Heart right ventricle (tissue), 16 donors: ENCODE measurements around the gene ATP5ME. TPM values are rescaled to one million over a fixed set of nuclear protein-coding genes. Genes with fewer than 3 reads are reported as not detected.

Experiments
- ATAC-seq, 8 donors: fragments of 200-7000 bp; cut with Tn5 transposase; one replicate each; pipeline ENCODE4 v1.9.1; 2020; ENCODE audit warnings: mild to moderate bottlenecking in 8 of 8, moderate library complexity in 8 of 8, moderate number of reproducible peaks in 1 of 8
- DNase-seq, 2 donors: peaks; one replicate each; pipeline ENCODE4 v3.0.0-alpha.2; 2020
- H3K27ac ChIP-seq, 10 donors: fragments of 200-600 bp; sonication (generic) in 2 of 10; one replicate each; pipeline versions ENCODE4 v1.5.0 to v1.8.0; 2020 to 2022; ENCODE audit warnings: mild to moderate bottlenecking in 3 of 10
- H3K27me3 ChIP-seq, 7 donors: fragments of 200-600 bp; one replicate each; pipeline ENCODE4 v1.8.0; 2021 to 2022; ENCODE audit warnings: mild to moderate bottlenecking in 2 of 7
- H3K36me3 ChIP-seq, 9 donors: fragments of 200-600 bp; sonication (generic) in 1 of 9; one replicate each; pipeline versions ENCODE4 v1.5.0 to v1.8.0; 2020 to 2022; ENCODE audit warnings: mild to moderate bottlenecking in 2 of 9
- H3K4me1 ChIP-seq, 9 donors: fragments of 200-600 bp; sonication (generic) in 1 of 9; one replicate each; pipeline versions ENCODE4 v1.5.0 to v1.8.0; 2020 to 2022; ENCODE audit warnings: mild to moderate bottlenecking in 4 of 9
- H3K4me3 ChIP-seq, 10 donors: fragments of 200-600 bp; sonication (generic) in 2 of 10; one replicate each; pipeline versions ENCODE4 v1.5.0 to v1.8.0; 2020 to 2022; ENCODE audit warnings: mild to moderate bottlenecking in 7 of 10, moderate library complexity in 2 of 10
- H3K9me3 ChIP-seq, 11 donors: fragments of 200-600 bp in 10 of 11; sonication (generic) in 2 of 11; one replicate each; pipeline versions ENCODE4 v1.5.0 to v1.8.0; 2013 to 2022; ENCODE audit warnings: mild to moderate bottlenecking in 2 of 11, control low read depth in 1 of 11, moderate library complexity in 1 of 11
- WGBS, 2 donors: extraction: QIAGEN DNeasy Blood & Tissue Kit; methylation state at CpG; one replicate each; pipeline ENCODE4 v1.1.7; 2013; ENCODE audit warnings: inconsistent platforms in 1 of 2; 5-methylcytosine and 5-hydroxymethylcytosine counted together
- intact Hi-C, 10 donors: fragments of 100-400 bp; cut with DNase I; formaldehyde crosslinking; loops; one replicate each; pipeline versions ENCODE4 v1.11.1 to v1.14.2; 2022
- polyA plus RNA-seq, 2 donors: library from polyadenylated mRNA; stranded (reverse); fragments of 200-250 nt; gene quantifications; one replicate each; pipeline ENCODE4 v1.2.3, GENCODE V29; 2013
- total RNA-seq, 10 donors: library from RNA; stranded (reverse); fragmentation: NEBNext Ultra II Directional in 3 of 10; extraction: Animal tissue kit (Norgen Biotek cat#: 25700) in 3 of 10; gene quantifications; one replicate each; pipeline versions ENCODE4 v1.2.1 to v1.2.4, GENCODE V29; 2021 to 2023
- TF ChIP-seq, protein P1 (sequence below), 9 donors: fragments of 200-600 bp; sonication (generic) in 2 of 9; IDR thresholded peaks; one replicate each; pipeline versions ENCODE4 v1.5.0 to v1.8.0; 2021 to 2022; ENCODE audit warnings: antibody characterized with exemption in 9 of 9, mild to moderate bottlenecking in 5 of 9, moderate library complexity in 1 of 9
- donor health status: Arrhythmogenic right ventricular cardiomyopathy.
- donor health status: ischemic (EF 13 %, LVEDD 7.1; RV severe dilation, severe dysfunction).
- donor health status: healthy with polysubstance abuse.
- donor health status: DM: no; HTN: yes; CAD: no.
- donor health status: DM: no; HTN: no; CAD: no.
- donor health status: ischemic (EF 25% LVEDD 6.9; RV normal size, moderate dysfunction).
- donor health status: ischemic (EF 25% LVEDD 5.7; RV mildly dilated, moderate dysfunction).
- donor health status: healthy.
- donor health status: DM: yes; HTN: yes; CAD: no.
- donor health status: Ischemic cardiomyopathy.
- donor health status: ischemic (EF 35%, LVEDD 5.7; RV mildly dilated, moderate dysfunction).
- donor health status: nonischemic (EF 11% LVEDD 7.7; RV severe dilation, severe dysfunction).
- donor health status: DM: yes; HTN: yes; CAD: no.
- donor health status: PGD.
- donor health status: ischemic (EF 29% LVEDD 5.4; RV normal size, mild dysfunction).
- donor health status: nonischemic (EF 23%, LVEDD 6.1; RV moderate dilation, normal function).

ATP5ME gene
- total and polyA plus RNA-seq, 12 donors, result 651 to 4,239 (median 1,012) TPM

- DNase-seq (peak; percentile 47 to 56), ATAC-seq (peak; percentile 1 to 46 (median 25))
- no peaks in the 10 kb centered on the region for H3K9me3 ChIP-seq
- H3K27me3 ChIP-seq, result no peaks in the 10 kb centered on the region
- H3K27ac ChIP-seq, result peak within 1 kb of the TSS; percentile 41 to 93 (median 90)
- H3K36me3 ChIP-seq, result peaks cover 0 to 6% (median 0%) of the 10 kb centered on the region in 9 donors
- WGBS, 2 donors, result 12 to 14% methylated on average over 56 to 59 of the region's 59 CpGs
- H3K4me1 ChIP-seq, result peaks cover 18 to 41% (median 35%) of the 10 kb centered on the region in 9 donors
- H3K4me3 ChIP-seq, result peak within 1 kb of the TSS; percentile 46 to 67 (median 64)
- intact Hi-C loops, result loop anchor here in 1 of 10 donors (2.0 to 10.0 kb wide), 2 partner anchors 14 to 246 kb away; partner anchors contain the start of genes GAK and TMEM175
- TF ChIP-seq, protein P1, sequence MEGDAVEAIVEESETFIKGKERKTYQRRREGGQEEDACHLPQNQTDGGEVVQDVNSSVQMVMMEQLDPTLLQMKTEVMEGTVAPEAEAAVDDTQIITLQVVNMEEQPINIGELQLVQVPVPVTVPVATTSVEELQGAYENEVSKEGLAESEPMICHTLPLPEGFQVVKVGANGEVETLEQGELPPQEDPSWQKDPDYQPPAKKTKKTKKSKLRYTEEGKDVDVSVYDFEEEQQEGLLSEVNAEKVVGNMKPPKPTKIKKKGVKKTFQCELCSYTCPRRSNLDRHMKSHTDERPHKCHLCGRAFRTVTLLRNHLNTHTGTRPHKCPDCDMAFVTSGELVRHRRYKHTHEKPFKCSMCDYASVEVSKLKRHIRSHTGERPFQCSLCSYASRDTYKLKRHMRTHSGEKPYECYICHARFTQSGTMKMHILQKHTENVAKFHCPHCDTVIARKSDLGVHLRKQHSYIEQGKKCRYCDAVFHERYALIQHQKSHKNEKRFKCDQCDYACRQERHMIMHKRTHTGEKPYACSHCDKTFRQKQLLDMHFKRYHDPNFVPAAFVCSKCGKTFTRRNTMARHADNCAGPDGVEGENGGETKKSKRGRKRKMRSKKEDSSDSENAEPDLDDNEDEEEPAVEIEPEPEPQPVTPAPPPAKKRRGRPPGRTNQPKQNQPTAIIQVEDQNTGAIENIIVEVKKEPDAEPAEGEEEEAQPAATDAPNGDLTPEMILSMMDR (IDR thresholded peaks at IDR 0.05), result peak in 1 of 9 donors; percentile 12
Observed at GRCh38 chr4:688854-689681, 15.0 kb upstream of the ATP5ME start, which contains the start of gene SLC49A3. TSS of gene SLC49A3 (minus strand) at chr4:689151. CDS start at chr4:689127, 24 bp downstream.

DNA sequence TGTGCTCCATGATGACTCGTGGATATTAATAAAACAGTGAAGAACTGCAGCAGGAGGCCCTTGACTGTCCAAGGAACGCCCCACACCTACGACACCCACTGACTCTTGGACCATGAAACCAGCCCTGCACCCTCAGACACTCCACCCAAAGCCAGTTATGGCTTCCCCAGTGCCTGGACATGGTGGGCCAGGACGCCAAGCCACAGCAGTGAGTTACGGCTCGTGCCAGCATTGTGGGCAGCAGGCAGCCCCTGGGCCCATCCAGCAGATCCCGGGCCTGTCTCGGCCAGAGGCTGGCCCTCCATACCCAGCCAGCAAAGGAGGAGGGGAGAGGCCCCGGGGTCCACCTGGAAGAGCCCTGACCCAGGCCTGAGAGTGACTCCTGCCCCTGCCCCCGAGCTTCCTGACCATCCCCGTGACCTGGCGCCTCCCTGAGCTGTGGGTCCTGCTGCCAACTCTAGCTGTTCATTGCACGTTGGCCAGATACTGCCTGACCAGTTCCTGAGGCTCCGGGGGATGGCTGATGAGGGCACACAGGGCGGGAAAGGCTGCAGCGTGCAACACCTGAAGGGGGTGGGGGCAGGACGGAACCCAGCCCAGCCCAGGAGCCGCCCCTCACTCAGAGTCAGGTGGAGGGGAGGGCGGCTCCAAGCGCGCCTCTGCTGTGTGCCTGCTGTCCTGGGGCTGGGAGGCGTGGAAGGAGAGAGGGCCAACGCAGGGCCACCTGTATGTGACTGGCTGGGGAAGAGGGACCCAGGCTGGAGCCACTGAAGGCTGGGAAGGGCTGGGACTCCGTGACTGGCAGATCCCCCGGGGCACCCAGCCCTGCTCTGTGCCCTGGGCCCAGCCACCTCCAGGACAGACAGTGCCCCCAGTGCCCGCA, 14.1 kb upstream of the ATP5ME start:
- Histone ChIP-seq H3K36me3 (peaks cover 0 to 6% (median 0%) of the 10 kb centered on the region in 9 donors), H3K4me1 (peaks cover 21 to 48% (median 43%) of the 10 kb centered on the region in 9 donors), H3K4me3 (peak overlapping the region; percentile 46 to 67 (median 64)), H3K27ac (peak overlapping the region; percentile 53 to 93 (median 90)), H3K9me3 (no peaks in the 10 kb centered on the region), H3K27me3 (no peaks in the 10 kb centered on the region)
- 73 to 74% methylated on average over 26 of the region's 26 CpGs for WGBS, 2 donors
- ATAC-seq (peak in 6 of 8 donors; percentile 1 to 19 (median 4)), DNase-seq (no peak)
- intact Hi-C loops, result loop anchor here in 1 of 10 donors (2.0 to 10.0 kb wide), 2 partner anchors 15 to 247 kb away; partner anchors contain the start of genes GAK and TMEM175
- TF ChIP-seq, protein P1 (IDR thresholded peaks at IDR 0.05), result no peak

- peaks cover 21 to 51% (median 46%) of the 10 kb centered on the region in 9 donors for H3K4me1 ChIP-seq
- TF ChIP-seq, protein P1 (IDR thresholded peaks at IDR 0.05), result no peak
- H3K36me3 ChIP-seq, result peaks cover 0 to 6% (median 0%) of the 10 kb centered on the region in 9 donors
- H3K27me3 ChIP-seq, result no peaks in the 10 kb centered on the region
- H3K9me3 ChIP-seq, result no peaks in the 10 kb centered on the region
- peak; percentile 89 to 90 for DNase-seq
- ATAC-seq, result peak; percentile 81 to 91 (median 84)
- peak overlapping the region; percentile 53 to 93 (median 90) for H3K27ac ChIP-seq
- peak overlapping the region in 8 of 10 donors; percentile 7 to 67 (median 65) for H3K4me3 ChIP-seq
- intact Hi-C loops, result loop anchor here in 1 of 10 donors (10.0 kb wide), 1 partner anchor 247 kb away; the partner anchor contains the start of genes GAK and TMEM175
- 44 to 62% methylated on average over 38 of the region's 38 CpGs for WGBS, 2 donors
Observed at GRCh38 chr4:687048-687970, 13.2 kb upstream of the ATP5ME start.
